ENCODE data around the gene ITGB5.

Gene ITGB5

GRCh38 chr3:124858275-124858674 is 28.9 kb downstream of the ITGB5 start:
- no peak for DNase-seq

DNA sequence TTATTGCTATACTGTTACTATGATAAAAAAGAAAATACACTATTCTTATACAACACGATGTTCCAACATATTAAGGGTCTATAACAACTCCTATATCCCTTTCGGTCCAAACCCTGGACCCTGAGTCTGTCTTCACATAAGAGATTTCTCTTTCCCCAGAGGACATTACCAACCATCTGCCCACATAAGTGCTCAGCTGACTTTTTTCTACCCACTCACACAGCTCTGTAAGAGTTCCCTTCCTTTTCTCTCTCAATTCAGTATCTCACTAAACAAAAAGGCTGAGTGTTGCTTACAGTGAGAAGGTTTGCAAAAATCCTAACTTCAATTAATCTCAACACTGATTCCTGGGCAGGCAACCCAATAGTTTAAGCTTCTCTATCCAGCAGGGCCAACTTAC is 30.5 kb downstream of the ITGB5 start:
- DNase-seq = no peak

DNA sequence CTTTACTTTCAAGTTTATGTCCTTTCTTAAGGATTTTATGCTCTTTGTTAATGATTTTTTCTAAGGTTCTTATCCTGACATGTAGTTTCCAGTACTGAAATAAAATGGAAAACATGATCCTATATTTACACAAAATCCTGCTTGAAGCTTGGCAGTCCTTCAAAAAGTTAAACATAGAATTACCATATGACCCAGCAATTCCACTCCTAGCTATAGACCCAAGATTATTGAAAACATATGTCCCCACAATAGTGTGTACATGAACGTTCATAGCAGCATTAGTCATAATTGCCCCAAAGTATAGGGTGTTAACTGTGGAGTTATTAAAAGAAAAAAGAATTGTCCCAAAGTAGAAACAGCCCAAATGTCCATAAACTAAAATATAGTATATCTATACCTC is 33.2 kb downstream of the ITGB5 start:
- no peak for DNase-seq

DNA sequence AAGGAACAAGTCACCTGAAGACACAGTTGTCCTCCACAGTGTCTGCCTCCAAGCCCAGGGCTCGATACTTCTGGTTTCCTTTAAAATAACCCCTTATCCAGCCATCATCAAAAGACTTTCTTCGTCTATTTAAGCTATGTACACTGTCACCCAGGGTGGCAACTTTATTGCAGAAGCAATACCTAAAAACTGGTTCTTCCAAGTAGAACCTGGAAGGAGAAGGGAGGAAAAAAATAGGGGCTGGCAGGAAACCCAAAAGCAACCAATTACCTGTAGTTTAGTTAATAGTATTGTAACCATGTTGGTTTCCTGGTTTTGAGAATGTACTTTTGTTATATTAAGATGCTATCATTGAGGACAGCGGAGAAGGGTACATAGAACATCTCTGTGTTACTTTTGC is 33.7 kb downstream of the ITGB5 start:
- DNase-seq = no peak

DNA sequence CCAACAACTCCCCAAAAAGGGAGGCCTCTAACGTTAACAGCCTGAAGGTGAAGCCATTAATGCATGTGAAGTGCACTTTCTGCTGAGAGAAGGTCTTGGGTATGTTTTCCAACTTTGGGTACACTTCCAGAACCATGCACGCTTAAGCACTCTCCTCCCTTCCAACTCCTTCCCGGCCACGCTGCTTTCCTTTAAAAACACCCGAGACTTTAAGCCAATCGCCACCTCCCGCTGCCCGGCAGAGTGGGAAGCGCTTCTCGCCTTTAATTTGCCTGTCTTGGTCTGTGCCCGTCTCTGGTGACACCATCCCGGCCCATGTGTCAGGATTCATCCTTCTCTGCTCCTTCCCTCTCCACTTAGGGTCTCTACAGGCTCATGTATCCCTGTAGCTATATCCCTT is 35.3 kb downstream of the ITGB5 start:
- DNase-seq = no peak

- no peak for DNase-seq
These were observed 36.0 kb downstream of the ITGB5 start for GRCh38 chr3:124851136-124851535.

DNA sequence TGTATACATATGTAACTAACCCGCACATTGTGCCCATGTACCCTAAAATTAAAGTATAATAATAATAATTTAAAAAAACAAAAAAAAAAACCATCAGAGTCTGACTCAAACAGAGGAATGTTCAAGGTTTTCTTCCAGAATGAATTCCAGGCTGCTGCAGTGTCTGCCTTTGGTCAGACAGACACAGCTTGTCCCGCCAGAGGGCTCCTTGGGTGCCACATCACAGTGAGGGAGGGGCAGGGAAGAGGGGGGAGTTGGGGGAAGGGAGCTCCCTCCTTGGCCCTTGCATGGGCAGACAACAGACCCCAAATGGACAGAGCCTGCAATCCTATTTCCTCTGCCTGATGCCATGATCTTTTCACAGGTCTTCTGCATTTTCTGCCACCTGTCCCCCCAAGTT is 36.5 kb downstream of the ITGB5 start:
- no peak for DNase-seq

DNA sequence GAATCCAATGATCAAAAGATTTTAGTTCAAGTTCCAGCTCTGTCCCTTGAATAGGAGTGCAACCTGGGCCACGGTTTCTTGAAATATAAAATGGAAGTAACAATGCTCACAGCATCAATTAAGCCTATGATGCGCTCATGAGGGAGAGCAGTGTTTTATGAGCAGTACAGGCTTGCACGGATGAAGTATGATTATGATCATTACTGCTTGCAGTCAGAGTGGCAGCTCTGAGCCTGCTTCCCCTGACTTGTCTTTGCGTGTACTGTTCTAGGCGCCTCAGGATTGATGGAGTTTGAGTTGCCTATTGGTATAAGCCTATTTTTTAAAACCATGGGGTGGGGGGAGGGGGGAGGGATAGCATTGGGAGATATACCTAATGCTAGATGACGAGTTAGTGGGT is 37.0 kb downstream of the ITGB5 start:
- no peak for DNase-seq

- DNase-seq = no peak
These were observed 38.9 kb downstream of the ITGB5 start for GRCh38 chr3:124848300-124848699.

DNA sequence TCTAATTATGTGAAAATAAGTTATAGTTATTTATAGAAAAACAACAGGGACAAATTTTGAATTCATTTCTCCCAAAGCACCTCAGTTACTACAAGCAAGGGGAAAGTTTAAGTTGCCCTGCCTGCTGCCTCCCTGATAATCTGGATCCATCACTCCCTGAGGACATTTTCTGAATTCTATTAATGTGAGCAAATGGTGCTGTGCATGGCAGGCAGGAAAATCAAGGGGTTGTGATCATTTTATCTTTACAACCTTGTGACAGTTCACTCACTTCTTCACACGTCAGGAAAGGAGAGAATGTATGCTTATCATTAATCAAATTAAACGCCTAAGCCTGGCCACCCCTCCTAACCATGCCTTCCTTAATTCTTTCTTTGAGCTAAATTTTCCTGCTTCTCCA is 39.3 kb downstream of the ITGB5 start:
- DNase-seq = no peak

DNA sequence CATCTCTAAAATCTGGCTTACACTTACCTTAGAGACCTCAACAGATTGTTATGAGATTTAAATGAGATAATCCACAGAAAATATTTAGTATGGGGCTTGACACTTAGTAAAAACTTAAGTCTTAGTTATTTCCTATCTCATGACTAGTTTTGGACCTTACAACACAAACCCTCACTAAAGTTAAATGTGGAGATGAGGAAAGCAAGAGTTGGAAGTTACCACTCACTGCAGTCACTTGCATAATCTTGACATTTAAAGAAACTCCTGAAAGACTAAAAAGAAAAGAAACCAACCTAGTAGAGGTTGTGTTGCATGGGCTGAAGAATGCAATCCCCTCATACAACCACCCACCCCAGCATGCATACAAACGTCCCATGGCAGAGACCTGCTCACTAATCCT is 40.1 kb downstream of the ITGB5 start:
- no peak for DNase-seq

DNA sequence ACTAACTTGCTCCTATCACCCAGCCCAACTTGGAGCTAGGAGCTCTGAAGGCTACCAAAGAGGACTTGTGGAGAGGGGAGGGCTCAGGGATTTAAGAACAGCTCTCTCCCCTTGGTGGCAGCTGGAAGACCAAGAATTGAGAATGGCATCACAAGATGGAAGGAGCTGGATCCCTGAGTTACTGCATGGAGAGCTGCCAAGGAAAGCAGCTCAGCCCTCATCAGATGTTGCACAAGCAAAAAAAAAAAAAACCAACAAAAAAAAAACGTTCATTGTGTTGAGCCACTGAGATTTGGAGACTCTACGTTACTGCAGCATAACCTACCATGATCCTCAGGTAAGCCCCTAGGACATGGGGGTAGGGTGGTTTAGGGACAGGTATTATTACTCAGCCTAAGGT is 41.0 kb downstream of the ITGB5 start:
- no peak for DNase-seq

- DNase-seq = peak; percentile 57
These were observed 41.8 kb downstream of the ITGB5 start for GRCh38 chr3:124845406-124845805.

DNA sequence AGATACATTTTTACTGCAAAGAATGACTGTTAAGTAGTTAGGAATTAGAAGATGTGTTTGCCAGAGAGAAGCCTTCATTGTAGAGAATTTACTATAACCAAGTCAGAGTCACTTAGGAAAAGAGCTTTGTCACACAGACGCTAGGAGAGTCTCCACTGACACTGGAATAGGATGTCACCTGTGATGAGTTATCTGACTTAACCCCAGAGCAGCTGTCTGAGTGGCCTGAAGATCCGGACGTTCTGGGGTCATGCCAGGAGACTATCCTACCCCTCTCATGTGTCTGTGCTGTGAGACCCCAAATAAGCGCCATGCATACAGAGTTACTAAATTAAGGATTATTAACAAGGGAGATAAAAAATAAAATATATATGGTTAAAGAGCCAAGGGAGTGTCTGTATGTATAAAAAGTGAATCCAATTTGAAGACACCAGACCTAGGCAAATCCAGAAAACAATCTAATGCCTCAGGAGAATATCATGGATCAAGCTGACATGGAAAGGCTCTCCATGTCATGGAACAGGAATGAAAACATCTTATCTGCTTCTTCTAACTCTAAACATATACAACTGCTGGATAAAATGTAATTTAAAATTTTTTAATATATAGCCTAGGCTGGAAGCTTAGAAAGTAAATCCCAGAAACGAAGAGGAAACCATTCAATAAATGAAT is 43.5 kb downstream of the ITGB5 start:
- no peak for DNase-seq

DNA sequence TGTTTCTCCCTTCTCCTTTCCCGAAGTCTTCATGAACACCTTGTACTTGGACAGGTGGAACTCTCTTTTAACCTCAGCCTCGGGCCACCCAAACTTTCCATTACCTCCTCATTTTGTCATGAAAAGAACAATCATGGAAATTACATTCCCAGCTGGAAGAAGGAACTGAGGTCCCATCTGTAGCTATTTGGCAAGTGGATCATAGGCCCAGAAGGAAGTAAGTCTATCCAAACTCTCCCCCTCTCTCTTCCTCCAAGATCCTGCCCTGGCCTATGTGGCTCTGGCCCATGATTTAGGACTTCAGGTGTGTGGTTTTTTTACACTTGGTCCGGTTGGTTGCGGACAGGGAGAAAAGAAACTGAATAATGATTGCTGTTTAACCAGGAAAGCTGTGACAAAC is 44.1 kb downstream of the ITGB5 start:
- no peak for DNase-seq

- no peak for DNase-seq
These were observed 45.6 kb downstream of the ITGB5 start for GRCh38 chr3:124841517-124841916.

DNA sequence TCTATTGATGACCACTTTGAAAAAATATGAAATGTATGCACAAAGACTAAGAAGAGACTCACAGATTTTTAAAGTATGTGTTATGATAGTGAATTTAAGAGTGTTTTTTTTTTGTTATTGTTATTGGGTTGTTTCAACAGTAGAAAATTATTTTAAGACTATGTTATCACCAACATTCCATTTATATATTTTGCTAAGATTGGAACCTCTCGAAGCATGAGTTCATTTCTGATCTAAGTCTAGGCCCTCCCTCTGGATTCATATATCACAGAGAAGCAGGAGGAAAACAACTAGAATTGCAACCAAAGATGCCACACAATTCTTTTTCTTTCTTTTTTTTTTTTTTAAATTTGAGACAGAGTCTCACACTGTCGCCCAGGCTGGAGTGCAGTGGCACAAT is 46.8 kb downstream of the ITGB5 start:
- no peak for DNase-seq

DNA sequence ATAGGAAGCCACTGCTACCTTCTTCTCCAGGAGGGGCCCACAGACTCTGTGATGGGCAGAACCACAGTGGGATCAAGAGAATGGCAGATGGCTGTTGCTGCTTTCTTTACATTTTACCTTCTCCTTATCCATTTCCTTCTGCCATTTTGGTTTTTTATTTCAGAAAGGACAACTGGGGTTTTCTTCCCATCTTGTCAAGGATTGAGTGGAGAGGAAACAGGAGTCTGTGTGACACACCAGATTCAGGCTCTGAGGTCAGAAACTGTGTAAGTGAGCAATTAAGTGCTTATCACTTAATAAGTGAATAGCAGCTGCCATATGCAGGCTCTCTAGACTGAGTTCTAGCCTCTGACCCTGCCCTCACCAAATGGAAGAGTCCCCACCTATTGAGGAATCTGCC is 47.3 kb downstream of the ITGB5 start:
- no peak for DNase-seq

GRCh38 chr3:124838963-124839362 is 48.2 kb downstream of the ITGB5 start:
- no peak for DNase-seq

DNA sequence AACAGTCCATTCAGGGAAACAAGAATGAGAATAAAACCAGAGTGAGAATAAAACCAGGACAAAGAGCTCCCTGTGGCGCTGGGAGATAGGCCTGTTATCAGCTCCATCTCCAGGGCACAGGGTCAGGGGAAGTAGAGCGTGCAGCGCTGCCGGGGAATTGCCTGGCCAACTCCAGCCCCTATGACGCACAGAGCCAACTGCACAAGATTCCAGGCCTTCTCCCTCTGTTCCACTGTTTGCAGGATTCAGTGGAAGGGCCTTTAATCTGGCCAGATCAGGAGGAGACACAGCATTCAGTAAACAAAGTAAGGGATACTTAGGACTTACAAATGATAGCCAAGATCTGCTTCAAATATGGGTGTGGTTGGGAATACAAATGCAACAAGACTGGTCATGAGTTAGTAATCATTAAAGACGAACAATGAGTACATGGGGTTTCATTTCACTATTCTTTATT is 49.4 kb downstream of the ITGB5 start:
- DNase-seq = peak; percentile 63

DNA sequence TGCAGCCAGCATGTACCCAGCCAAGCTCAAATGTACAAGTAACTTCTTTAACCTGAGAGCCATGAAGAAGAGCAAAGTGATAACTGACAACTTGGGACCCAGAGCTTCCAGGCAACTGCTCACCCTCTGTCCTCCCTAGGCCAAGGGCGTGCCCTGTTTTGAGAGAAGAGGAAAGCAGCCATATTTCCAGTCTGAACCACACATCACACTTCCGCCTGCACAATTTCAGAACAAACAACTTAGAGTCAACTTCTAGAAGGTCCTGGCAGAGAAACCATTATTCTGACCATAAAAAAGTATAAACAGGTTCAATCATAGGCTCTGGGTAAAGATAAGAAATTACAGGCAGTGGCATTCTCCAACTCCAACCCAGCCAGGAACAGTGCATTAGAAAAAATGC is 50.1 kb downstream of the ITGB5 start:
- DNase-seq = no peak

- DNase-seq = no peak
These were observed 50.7 kb downstream of the ITGB5 start for GRCh38 chr3:124836448-124836847.

DNA sequence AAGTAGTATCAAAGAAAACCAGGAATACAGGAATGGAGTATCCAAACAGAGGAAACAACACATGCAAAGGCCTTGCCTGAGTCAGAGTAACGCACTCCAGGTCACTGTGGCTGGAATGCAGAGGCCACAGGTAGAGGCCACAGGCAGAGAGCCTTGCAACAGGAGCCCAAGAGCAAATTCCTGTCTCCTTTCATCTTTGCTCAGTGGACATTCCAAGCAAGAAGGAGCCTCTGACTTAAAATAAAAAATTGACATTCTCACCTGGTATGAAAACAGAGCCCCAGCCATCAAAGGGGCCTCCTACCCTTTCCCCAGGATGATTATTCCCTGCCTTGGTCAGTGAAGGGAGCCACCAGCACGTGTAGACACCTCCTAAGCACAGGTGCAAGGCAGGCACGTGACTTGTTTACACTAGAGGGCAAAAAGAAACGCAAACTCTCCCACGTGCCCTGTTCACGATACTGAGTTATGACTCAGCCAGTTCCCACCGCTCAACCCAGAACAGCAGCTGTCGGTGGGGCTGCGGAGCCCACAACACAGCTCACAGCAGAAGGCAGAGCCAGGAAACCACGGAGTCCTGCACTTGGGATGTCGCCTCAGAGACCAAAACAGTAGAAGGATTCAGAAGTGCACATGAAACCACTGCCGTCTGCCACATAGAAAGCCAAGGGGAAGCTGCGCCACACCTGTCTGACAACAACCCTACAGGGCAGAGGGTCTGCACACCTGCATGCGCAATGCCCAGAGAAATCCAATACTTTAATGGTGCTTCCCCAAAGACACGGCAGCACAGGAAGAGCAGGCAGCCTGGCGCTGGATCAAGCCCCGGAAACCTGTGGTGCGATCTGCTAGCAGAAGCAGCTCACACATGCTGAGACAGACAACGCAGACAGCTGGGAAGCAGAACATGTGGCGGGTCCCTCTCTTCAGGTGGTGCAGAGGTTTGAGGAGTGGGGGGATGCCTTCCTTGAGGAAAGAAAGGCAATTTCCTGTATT is 52.1 kb downstream of the ITGB5 start:
- peak; percentile 58 for DNase-seq

DNA sequence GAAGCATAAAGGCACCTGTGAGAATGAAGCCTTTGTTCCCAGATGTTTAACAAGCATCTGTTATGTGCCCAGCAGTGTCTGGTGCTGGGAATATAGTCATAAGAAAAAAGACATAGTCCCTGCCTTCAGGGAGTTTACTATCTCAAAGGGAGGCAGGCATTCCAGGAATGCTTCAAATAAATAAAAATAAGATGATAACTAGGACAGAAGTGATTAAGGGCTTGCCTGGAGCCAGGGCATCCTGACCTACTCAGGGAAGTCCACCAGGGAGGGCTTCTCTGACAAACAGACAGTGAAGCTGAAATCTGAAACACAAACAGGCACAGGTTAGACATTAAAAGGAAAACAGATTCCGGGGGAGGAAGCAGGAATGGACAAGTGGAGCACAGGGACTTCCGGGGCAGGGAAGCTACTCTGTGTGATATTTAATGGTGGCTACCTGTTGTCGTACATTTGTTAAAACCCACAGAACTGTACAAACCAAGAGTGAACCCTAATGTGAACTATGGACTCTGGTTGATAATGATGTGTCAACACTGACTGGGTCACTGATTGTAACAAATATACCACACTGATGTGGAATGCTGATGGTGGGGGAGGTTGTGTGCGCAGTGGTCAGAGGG is 53.3 kb downstream of the ITGB5 start:
- no peak for DNase-seq

Measured in femur (tissue), 1 donor.